ENCODE data around the gene MED25.

Gene MED25

GRCh38 chr19:49836176-49837008 is 18.3 kb downstream of the MED25 start:
- H3K27ac Mint-ChIP-seq: peak overlapping the region; percentile 31
- peaks cover 64 to 69% of the 10 kb centered on the region in 2 donors for H3K36me3 Mint-ChIP-seq

DNA sequence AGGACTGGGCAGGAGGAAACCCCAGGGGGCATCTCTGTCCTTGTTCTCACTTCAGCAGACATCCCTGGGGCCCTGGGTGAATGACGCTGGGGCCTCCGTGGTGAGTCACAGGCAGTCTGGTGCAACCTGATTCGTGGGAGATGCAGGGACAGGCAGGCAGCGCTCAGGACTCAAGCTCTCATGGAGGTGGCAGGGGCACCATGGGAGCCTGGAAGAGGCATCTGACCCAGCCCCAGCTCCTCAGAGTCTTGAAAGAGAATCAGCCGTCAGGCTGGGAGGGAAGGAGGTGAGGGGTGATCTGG is 18.9 kb downstream of the MED25 start:
- Mint-ChIP-seq H3K27me3 (no peaks in the 10 kb centered on the region), H3K4me3 (no peak overlapping the region), H3K36me3 (peaks cover 60 to 64% of the 10 kb centered on the region in 2 donors), H3K4me1 (peaks cover 5 to 11% of the 10 kb centered on the region in 2 donors), H3K9me3 (peaks cover 0 to 2% of the 10 kb centered on the region in 2 donors), H3K27ac (no peak overlapping the region)
- ATAC-seq (replicated peaks): no peak
- no peak for DNase-seq

More at GRCh38 chr19:49836176-49837008, 18.3 kb downstream of the MED25 start:
- Mint-ChIP-seq H3K4me3 (no peak overlapping the region), H3K4me1 (peaks cover 7 to 14% of the 10 kb centered on the region in 2 donors), H3K27me3 (no peaks in the 10 kb centered on the region), H3K9me3 (peaks cover 0 to 2% of the 10 kb centered on the region in 2 donors)
- no peak for ATAC-seq (replicated peaks)
- DNase-seq: no peak

- Mint-ChIP-seq H3K27me3 (no peaks in the 10 kb centered on the region), H3K4me3 (no peak overlapping the region), H3K27ac (no peak overlapping the region), H3K9me3 (peaks cover 0 to 2% of the 10 kb centered on the region in 2 donors), H3K4me1 (peaks cover 5 to 13% of the 10 kb centered on the region in 2 donors), H3K36me3 (peaks cover 56 to 60% of the 10 kb centered on the region in 2 donors)
- no peak for ATAC-seq (replicated peaks)
- no peak for DNase-seq
These were observed 19.3 kb downstream of the MED25 start for GRCh38 chr19:49837425-49837824.

DNA sequence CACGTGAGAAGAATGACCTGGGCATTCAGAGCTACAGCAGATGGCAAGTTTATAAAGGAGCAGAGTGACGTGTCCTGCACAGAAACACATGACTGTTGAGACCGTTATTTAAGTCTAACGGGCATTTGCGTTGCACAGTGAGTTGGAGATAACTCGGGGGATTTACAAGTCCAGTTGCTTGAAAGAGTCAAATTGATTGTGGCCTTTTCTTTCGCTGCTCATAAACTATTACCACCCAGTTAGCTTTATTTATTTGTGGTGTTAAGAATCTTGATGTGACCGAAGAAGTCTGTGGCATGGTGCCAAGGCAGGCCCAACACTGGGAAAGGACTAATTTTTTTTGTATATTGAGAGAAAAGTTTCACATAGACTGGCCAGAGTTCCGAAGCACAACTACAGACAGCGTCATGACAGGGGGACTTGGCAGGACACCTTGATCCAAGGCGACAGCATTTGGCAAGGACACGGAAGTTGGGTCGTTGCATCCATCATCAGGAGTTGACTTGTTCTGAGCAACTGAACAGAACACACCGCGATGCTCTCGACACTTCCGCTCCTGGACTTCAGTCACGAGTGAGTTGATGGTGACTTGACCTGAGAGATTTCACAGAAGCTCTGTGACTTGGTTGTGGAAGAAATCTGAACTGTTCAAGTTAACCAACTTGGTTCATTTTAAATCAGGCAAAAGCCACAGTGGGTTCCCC is 20.9 kb downstream of the MED25 start:
- H3K9me3 Mint-ChIP-seq: peaks cover 0 to 2% of the 10 kb centered on the region in 2 donors
- peak overlapping the region; percentile 49 for H3K27ac Mint-ChIP-seq
- DNase-seq (no peak), ATAC-seq (replicated peaks) (no peak)
- H3K36me3 Mint-ChIP-seq: peaks cover 45 to 48% of the 10 kb centered on the region in 2 donors
- H3K4me3 Mint-ChIP-seq: no peak overlapping the region
- no peaks in the 10 kb centered on the region for H3K27me3 Mint-ChIP-seq
- H3K4me1 Mint-ChIP-seq: peaks cover 12 to 27% of the 10 kb centered on the region in 2 donors

DNA sequence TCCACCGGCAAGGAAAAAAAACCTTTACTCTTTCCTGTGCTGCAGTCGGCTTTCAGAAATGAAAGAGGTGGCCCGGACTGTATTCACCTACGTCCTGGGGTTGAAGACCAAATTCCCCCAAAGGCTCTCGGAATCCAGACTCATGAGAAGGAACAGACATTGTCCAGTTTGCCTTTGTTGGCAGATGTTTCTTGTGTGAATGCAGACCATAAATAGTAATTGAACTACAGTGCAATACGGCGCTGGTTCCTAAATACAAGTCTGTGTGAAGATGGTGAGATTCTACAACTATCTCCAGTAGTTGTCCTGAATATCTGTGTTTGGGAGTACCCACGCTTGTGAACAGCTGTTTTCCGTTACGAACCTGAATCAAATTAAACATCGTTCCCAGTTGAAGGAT is 21.6 kb downstream of the MED25 start:
- no peak overlapping the region for H3K27ac Mint-ChIP-seq
- no peak overlapping the region for H3K4me3 Mint-ChIP-seq
- no peak for ATAC-seq (replicated peaks)
- peaks cover 15 to 33% of the 10 kb centered on the region in 2 donors for H3K4me1 Mint-ChIP-seq
- H3K36me3 Mint-ChIP-seq: peaks cover 40 to 45% of the 10 kb centered on the region in 2 donors
- DNase-seq: no peak
- no peaks in the 10 kb centered on the region for H3K27me3 Mint-ChIP-seq
- H3K9me3 Mint-ChIP-seq: peaks cover 0 to 2% of the 10 kb centered on the region in 2 donors

DNA sequence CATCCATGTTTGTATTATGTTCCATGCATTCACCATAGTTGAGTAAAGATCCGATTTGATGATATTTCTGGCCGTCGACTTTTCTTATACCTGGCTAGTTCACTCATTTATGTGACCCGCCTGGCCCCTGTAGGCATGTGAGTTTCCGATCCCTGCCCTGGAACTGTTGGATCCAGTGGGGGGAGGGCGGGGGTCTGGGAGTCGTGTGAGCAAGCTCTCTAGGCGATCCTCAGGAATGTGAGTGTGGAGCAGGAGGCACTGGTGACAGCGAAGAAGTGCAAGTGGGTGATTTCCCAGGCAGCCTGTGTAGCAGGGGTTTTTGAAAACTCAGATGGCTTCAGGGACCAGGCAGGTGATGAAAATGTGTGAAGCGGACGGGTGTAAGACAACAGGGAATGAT is 22.2 kb downstream of the MED25 start:
- Mint-ChIP-seq H3K27ac (no peak overlapping the region), H3K4me1 (peaks cover 16 to 39% of the 10 kb centered on the region in 2 donors), H3K4me3 (peak overlapping the region in 1 of 2 donors; percentile 53), H3K36me3 (peaks cover 34 to 39% of the 10 kb centered on the region in 2 donors), H3K9me3 (peaks cover 0 to 2% of the 10 kb centered on the region in 2 donors), H3K27me3 (no peaks in the 10 kb centered on the region)
- ATAC-seq (replicated peaks) (no peak), DNase-seq (no peak)

- Mint-ChIP-seq H3K27me3 (no peaks in the 10 kb centered on the region), H3K9me3 (peaks cover 0 to 2% of the 10 kb centered on the region in 2 donors), H3K27ac (no peak overlapping the region), H3K36me3 (peaks cover 33 to 36% of the 10 kb centered on the region in 2 donors), H3K4me3 (no peak overlapping the region), H3K4me1 (peaks cover 16 to 41% of the 10 kb centered on the region in 2 donors)
- DNase-seq: no peak
- ATAC-seq (replicated peaks): no peak
These were observed 22.7 kb downstream of the MED25 start for GRCh38 chr19:49840736-49841249.

DNA sequence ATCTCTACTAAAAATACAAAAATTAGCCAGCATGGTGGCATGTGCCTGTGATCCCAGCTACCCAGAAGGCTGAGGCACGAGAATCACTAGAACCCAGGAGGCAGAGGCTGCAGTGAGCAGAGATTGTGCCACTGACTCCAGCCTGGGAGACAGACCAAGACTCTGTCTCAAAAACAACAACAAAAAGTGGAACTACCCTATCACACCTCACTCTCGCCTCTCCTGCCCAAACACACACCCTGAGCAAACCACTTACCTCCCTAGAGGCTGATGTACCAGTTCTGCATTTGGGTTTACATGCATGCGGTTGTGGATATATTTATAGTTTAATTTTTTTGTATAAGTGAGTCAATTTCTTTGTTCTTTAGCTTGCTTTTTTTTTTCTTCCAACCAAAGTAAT is 25.2 kb downstream of the MED25 start:
- Mint-ChIP-seq H3K27me3 (no peaks in the 10 kb centered on the region), H3K27ac (peak overlapping the region; percentile 22), H3K4me3 (peak overlapping the region in 1 of 2 donors; percentile 25), H3K36me3 (peaks cover 18 to 19% of the 10 kb centered on the region in 2 donors), H3K4me1 (peaks cover 23 to 40% of the 10 kb centered on the region in 2 donors), H3K9me3 (peaks cover 0 to 3% of the 10 kb centered on the region in 2 donors)
- peak; percentile 63 for DNase-seq
- peak; percentile 99 for ATAC-seq (replicated peaks)

DNA sequence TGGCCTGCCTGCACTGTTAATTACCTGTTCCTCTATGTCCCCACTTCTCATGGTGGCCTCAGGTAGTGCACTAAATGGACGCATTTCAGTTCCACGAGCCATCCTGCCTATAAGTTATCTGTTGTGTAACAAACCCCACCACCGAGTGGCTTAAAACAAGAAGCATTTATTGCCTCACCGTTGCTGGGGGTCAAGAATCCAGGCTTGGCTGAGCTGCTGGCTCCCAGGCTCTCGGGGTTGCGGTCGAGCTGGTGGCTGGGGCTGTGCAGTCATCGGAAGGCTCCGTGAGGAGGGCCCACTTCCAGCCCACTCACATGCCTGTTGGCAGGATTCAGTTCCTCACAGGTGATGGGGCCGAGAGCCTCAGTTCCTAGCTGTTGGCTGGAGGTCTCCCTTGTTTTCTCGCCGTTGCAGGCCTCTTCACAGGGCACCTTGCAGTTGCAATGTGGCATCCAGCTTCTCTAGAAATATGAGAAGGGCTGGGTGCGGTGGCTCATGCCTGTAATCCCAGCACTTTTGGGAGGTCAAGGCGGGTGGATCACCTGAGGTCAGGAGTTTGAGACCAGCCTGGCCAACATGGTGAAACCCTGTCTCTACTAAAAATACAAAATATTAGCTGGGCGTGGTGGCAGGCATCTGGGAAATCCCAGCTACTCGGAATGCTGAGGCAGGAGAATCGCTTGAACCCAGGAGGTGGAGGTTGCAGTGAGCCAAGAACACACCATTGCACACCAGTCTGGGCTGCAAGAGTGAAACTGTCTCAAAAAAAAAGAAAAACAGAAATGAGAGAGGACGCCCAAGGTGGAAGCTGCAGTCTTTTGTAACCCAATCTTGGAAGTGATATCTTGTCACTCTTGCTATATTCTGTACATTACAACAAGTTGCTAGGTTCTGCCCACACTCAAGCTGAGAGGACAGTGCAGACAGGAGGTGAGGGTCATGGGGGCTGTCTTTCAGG is 26.3 kb downstream of the MED25 start:
- Mint-ChIP-seq H3K27ac (peak overlapping the region; percentile 25), H3K4me3 (peak overlapping the region; percentile 29 to 47), H3K27me3 (no peaks in the 10 kb centered on the region), H3K4me1 (peaks cover 29 to 51% of the 10 kb centered on the region in 2 donors), H3K9me3 (peaks cover 4 to 6% of the 10 kb centered on the region in 2 donors), H3K36me3 (peaks cover 10 to 12% of the 10 kb centered on the region in 2 donors)
- ATAC-seq (replicated peaks): no peak
- no peak for DNase-seq

DNA sequence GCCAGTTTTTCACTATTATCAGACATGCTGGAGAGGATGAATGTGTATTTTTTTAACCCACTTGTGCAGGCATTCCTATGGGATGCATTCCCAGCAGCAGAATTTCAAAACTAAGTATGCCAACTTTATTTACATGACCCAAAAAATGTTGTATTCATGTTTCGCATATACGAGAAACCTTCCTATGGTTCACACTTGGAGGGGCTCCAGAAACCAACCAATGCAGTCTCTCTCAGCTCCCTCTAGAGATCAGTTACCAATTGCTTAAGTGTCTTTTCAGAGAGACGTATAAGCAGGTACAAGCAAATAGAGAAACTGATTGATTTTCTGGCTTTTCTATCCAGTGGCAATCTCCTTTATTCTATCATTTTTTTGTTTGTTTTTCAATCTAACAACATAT is 27.3 kb downstream of the MED25 start:
- Mint-ChIP-seq H3K36me3 (peaks cover 12 to 16% of the 10 kb centered on the region in 2 donors), H3K4me1 (peaks cover 34 to 60% of the 10 kb centered on the region in 2 donors), H3K27ac (peak overlapping the region; percentile 31), H3K4me3 (no peak overlapping the region), H3K27me3 (no peaks in the 10 kb centered on the region), H3K9me3 (peaks cover 9 to 10% of the 10 kb centered on the region in 2 donors)
- ATAC-seq (replicated peaks): no peak
- no peak for DNase-seq

DNA sequence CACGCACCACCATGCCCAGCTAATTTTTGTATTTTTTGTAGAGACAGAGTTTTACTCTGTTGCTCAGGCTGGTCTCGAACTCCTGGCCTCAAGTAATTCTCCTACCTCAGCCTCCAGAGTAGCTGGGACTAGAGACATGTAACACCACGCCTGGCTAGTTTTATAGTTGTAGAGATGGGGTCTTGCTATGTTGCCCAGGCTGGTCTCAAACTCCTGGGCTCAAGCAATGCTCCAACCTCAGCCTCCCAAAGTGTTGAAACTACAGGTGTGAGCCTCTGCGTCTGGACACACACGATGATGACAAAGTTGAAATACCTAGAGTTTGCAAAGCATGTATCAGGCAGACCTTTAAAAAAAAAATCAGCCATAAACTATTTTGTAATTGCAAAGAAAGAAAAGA is 28.3 kb downstream of the MED25 start:
- Mint-ChIP-seq H3K27ac (no peak overlapping the region), H3K4me1 (peaks cover 32 to 55% of the 10 kb centered on the region in 2 donors), H3K4me3 (no peak overlapping the region), H3K27me3 (no peaks in the 10 kb centered on the region), H3K36me3 (peaks cover 7 to 12% of the 10 kb centered on the region in 2 donors), H3K9me3 (peaks cover 8 to 9% of the 10 kb centered on the region in 2 donors)
- no peak for ATAC-seq (replicated peaks)
- no peak for DNase-seq

DNA sequence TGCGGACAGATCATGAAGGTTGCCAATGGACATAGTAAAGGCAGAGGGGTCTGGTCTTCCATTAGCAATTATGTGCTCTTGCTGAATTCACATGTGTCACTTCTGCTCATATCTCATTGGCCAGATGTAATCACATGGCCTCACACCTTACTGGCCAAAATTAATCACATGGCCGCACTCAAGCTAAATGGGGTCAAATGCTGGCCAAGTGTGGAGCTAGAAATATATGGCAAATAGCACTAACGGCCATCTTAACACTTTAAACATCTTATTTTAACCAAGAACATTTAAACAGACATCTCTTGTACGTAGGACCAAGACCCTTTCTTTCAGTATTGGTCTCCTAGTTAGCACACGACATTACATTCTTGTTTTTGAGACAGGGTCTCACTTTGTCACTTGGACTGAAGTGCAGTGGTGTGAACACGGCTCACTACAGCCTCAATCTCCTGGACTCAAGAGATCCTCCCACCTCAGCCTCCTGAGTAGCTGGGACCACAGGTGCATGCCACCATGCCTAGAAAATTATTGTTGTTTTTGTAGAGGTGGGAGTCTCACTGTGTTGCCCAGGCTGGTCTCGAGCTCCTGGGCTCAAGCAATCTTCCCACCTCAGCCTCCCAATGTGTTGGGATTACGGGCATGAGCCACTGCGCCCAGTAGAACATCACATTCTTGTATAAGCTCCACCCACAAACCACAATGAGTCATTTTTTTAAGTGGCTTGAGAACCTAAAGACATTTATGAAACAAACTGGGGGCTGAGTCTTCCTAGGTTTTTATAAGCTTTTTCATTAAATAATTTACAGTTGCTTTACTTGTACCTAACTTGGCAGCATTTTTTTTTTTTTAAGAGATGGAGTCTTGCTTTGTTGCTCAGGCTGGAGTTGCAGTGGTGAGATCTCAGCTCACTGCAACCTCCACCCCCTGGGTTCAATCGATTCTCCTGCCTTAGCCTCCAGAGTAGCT is 29.9 kb downstream of the MED25 start:
- Mint-ChIP-seq H3K4me3 (no peak overlapping the region), H3K27me3 (no peaks in the 10 kb centered on the region), H3K36me3 (peaks cover 7 to 12% of the 10 kb centered on the region in 2 donors), H3K9me3 (peaks cover 8 to 9% of the 10 kb centered on the region in 2 donors), H3K27ac (peak overlapping the region; percentile 20), H3K4me1 (peaks cover 40 to 61% of the 10 kb centered on the region in 2 donors)
- DNase-seq (no peak), ATAC-seq (replicated peaks) (no peak)

- DNase-seq (no peak), ATAC-seq (replicated peaks) (no peak)
- Mint-ChIP-seq H3K27me3 (no peaks in the 10 kb centered on the region), H3K4me3 (peak overlapping the region; percentile 14 to 68), H3K4me1 (peaks cover 40 to 61% of the 10 kb centered on the region in 2 donors), H3K27ac (no peak overlapping the region), H3K36me3 (peaks cover 7 to 12% of the 10 kb centered on the region in 2 donors), H3K9me3 (peaks cover 8 to 9% of the 10 kb centered on the region in 2 donors)
These were observed 30.8 kb downstream of the MED25 start for GRCh38 chr19:49848938-49849337.
